A673 (cell line): ENCODE results near the gene ZNF296. TPM values are rescaled to one million over a fixed set of nuclear protein-coding genes. Genes with fewer than 3 reads are reported as not detected.

Experiments
- Bru-seq: library from RNA; stranded (reverse); fragments of 400-500 nt; gene quantifications from one replicate; lab custom pipeline; 2021; lab: Mats Ljungman, UMichigan
- BruChase-seq, 2 experiments: library from RNA; stranded (reverse); fragments of 400-500 nt; gene quantifications; one replicate each; lab custom pipeline; 2021; lab: Mats Ljungman, UMichigan
- BruUV-seq: library from RNA; stranded (reverse); fragments of 400-500 nt; replicated peaks from 2 replicates; lab custom pipeline; 2021; lab: Mats Ljungman, UMichigan
- CTCF ChIA-PET: fragments of 300-600 bp; sonication (Branson Sonifier 250); formaldehyde crosslinking; loops from one replicate; lab custom pipeline; 2022; ENCODE audit warnings: antibody characterized with exemption; lab: Charles Lee
- POLR2A ChIA-PET: fragments of 300-600 bp; sonication (Branson Sonifier 250); formaldehyde crosslinking; loops from one replicate; lab custom pipeline; 2022; ENCODE audit warnings: antibody characterized with exemption; ENCODE audit not compliant: low non-redundant PET; lab: Charles Lee
- DNase-seq: peaks from one replicate; pipeline ENCODE4 v3.0.0-alpha.2; 2015; ENCODE audit warnings: low spot score
- H3K27ac ChIP-seq: fragments of 200-600 bp; sonication (generic); 2 replicates; pipeline ENCODE4 v1.5.1; 2016; ENCODE audit warnings: mixed run types, low read depth, mild to moderate bottlenecking, mixed read lengths, antibody characterized with exemption, low read length; ENCODE audit not compliant: poor library complexity, severe bottlenecking
- H3K27me3 ChIP-seq: fragments of 200-600 bp; sonication (generic); replicated peaks from 2 replicates; pipeline ENCODE4 v1.6.1; 2017; ENCODE audit warnings: mixed run types, low read depth, mild to moderate bottlenecking, mixed read lengths, antibody characterized with exemption, low read length; ENCODE audit not compliant: insufficient read depth, poor library complexity
- H3K36me3 ChIP-seq: fragments of 200-600 bp; sonication (generic); 2 replicates; pipeline ENCODE4 v1.6.1; 2016; ENCODE audit warnings: mixed run types, mild to moderate bottlenecking, mixed read lengths, antibody characterized with exemption, low read length; ENCODE audit not compliant: insufficient read depth, poor library complexity, severe bottlenecking
- H3K4me1 ChIP-seq: fragments of 200-600 bp; sonication (generic); 2 replicates; pipeline ENCODE4 v1.6.1; 2017; ENCODE audit warnings: mixed run types, mild to moderate bottlenecking, mixed read lengths, antibody characterized with exemption, low read length; ENCODE audit not compliant: insufficient read depth, poor library complexity, severe bottlenecking
- H3K4me3 ChIP-seq: fragments of 200-600 bp; sonication (generic); 2 replicates; pipeline ENCODE4 v1.5.1; 2016; ENCODE audit warnings: low read depth, mixed run types, mild to moderate bottlenecking, mixed read lengths, low read length; ENCODE audit not compliant: poor library complexity, severe bottlenecking
- H3K9me3 ChIP-seq: fragments of 200-600 bp; sonication (generic); 2 replicates; pipeline ENCODE4 v1.6.1; 2016; ENCODE audit warnings: mixed run types, low read depth, mild to moderate bottlenecking, mixed read lengths, antibody characterized with exemption, low read length; ENCODE audit not compliant: poor library complexity, severe bottlenecking
- EZH2 ChIP-seq: fragments of 200-600 bp; sonication (generic); IDR thresholded peaks from 2 replicates; pipeline ENCODE4 v1.6.1; 2017; ENCODE audit warnings: borderline replicate concordance, low read depth, mild to moderate bottlenecking, mixed read lengths, antibody characterized with exemption, low read length; ENCODE audit not compliant: poor library complexity, severe bottlenecking
- intact Hi-C: fragments of 100-400 bp; cut with micrococcal nuclease; formaldehyde crosslinking; loops from one replicate; pipeline ENCODE4 v1.10.0; 2022; ENCODE audit not compliant: unreplicated experiment
- long read RNA-seq: library from polyadenylated mRNA; stranded (forward); transcript quantifications from one replicate; pipeline ENCODE4 v2.0.0, GENCODE V29; 2022
- total RNA-seq: library from RNA; stranded (reverse); gene quantifications from 2 replicates; pipeline ENCODE4 v1.2.3, GENCODE V29; 2021
- TF ChIP-seq, protein P1 (sequence below): fragments of 300-800, 200-600 bp; sonication (generic); conservative IDR thresholded peaks from 2 replicates; pipeline ENCODE4 v1.5.1; 2017; ENCODE audit warnings: low read depth, mild to moderate bottlenecking, antibody characterized with exemption, low read length, moderate library complexity, mixed read lengths

Gene ZNF296
- total RNA-seq: 2.9 and 3.0 TPM in 2 replicates
- Bru-seq, nascent RNA: percentile 34 among the genes with signal in this experiment
- BruChase-seq, experiment 1, labeled RNA remaining after a 2-hour chase: percentile 33 among the genes with signal in this experiment
- percentile 40 among the genes with signal in this experiment for BruChase-seq, experiment 2, labeled RNA remaining after a 6-hour chase
- long read RNA-seq, transcript ZNF296-201 (3 exons, 1,744 nt): major isoform, 9 of 9 reads
- long read RNA-seq, partial matches to known transcripts: 0 of 9 reads
- long read RNA-seq, other reads (novel, unspliced or antisense): 0 of 9 reads

DNA sequence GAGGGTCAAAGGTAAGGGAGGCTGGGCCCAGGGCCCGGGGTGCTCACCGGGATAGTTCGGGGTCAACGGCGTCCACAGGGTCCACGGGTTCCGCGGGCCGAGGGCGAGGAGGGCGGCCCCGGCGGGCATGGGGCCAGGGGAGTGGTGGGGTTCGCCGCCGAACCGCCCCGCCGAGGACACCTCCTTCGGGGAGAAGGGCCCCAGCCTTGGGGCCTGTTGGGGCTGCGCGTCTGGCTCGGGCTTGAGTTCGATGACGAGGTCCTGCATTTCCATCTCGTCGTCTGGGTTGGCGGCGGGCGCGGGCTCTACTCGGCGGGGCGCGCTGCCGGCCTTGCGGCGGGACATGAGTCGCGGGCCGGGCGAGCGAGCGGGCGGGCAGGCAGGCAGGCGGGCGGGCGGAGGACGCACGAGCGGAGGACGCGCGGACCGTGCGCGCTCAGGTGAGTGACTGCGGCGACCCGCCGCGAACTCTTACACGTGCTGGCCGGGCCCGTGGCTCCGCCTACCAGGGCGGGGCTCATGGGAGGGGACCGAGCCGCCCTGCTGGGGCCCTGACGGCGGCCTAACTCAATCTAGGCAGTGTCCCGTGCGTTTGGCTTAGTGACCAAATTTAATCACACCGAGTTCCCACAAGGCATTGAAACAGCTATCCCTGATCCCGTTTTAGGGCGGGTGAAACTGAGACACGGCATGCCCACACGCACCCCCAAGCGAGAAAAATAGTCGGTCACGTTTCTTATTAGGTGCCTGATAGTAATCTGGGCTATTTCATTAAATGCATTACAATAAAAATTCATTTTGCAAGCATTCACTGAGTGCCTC, at the start of gene ZNF296:
Gene ZNF296 (minus strand): TSS at position 450 of the 822 bp plus-strand sequence. CDS start 105 bp downstream, at position 345.
- no TSS peak for BruUV-seq
- H3K27ac ChIP-seq: no peak within 1 kb of the TSS
- ChIA-PET CTCF (no interaction called here), POLR2A (no interaction called here)
- H3K4me3 ChIP-seq: peak within 1 kb of the TSS; percentile 50
- no peaks in the 10 kb centered on the region for H3K36me3 ChIP-seq
- peak; percentile 77 for DNase-seq
- intact Hi-C loops: no loop called here
- no peaks in the 10 kb centered on the region for H3K9me3 ChIP-seq
- TF ChIP-seq EZH2: no peak
- TF ChIP-seq, protein P1, sequence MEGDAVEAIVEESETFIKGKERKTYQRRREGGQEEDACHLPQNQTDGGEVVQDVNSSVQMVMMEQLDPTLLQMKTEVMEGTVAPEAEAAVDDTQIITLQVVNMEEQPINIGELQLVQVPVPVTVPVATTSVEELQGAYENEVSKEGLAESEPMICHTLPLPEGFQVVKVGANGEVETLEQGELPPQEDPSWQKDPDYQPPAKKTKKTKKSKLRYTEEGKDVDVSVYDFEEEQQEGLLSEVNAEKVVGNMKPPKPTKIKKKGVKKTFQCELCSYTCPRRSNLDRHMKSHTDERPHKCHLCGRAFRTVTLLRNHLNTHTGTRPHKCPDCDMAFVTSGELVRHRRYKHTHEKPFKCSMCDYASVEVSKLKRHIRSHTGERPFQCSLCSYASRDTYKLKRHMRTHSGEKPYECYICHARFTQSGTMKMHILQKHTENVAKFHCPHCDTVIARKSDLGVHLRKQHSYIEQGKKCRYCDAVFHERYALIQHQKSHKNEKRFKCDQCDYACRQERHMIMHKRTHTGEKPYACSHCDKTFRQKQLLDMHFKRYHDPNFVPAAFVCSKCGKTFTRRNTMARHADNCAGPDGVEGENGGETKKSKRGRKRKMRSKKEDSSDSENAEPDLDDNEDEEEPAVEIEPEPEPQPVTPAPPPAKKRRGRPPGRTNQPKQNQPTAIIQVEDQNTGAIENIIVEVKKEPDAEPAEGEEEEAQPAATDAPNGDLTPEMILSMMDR: no peak
- H3K4me1 ChIP-seq: peaks cover 11% of the 10 kb centered on the region
- H3K27me3 ChIP-seq: no peaks in the 10 kb centered on the region

DNA sequence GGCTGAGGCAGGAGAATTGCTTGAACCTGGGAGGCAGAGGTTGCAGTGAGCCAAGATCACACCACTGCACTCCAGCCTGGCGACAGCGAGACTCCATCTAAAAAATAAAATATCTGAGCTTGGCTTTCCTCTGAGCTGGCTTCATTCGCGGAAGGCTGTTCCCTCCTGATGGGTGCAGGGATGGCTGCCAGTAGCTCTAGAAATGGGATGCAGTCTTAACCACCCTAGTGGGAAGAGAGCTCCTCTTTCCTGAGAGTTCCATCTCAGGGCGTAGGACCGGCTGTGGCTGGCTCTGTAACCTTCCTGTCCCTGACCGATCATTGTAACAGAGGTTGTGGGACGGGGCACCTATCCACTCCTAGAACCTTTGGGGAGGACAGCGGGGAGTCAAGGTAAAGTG, 49.1 kb upstream of the ZNF296 start:
- H3K4me1 ChIP-seq: peaks cover 21% of the 10 kb centered on the region
- no peaks in the 10 kb centered on the region for H3K9me3 ChIP-seq
- H3K36me3 ChIP-seq: no peaks in the 10 kb centered on the region
- intact Hi-C loops: no loop called here
- BruUV-seq: no TSS peak
- no peak overlapping the region for H3K4me3 ChIP-seq
- no peak for DNase-seq
- ChIA-PET CTCF (interaction anchor here (0.7 to 1.1 kb wide), 2 partner anchors 301 to 401 kb away, joined by 4 to 6 read pairs; no protein-coding TSS in a partner anchor), POLR2A (no interaction called here)
- no peak for TF ChIP-seq EZH2
- TF ChIP-seq, protein P1: no peak
- no peaks in the 10 kb centered on the region for H3K27me3 ChIP-seq
- H3K27ac ChIP-seq: no peak overlapping the region

DNA sequence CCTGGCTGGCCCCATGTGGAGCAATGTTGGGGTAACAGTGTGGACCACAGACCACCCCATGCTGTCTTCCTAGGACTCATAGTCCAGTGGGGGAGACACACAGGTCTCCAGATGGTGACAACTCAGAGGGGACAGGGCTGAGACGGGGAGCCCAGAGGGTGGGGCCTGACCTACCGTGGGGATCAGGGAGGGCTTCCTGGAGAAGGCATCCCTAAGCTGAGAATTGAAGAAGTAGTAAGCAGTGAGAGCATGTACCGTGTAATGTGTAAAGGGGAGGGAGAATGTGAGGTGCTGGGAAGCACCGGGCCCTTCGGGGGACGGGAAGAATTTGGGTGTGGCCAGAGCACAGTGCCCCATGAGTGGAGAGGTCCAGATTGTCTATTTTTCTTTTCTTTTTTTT, 47.7 kb upstream of the ZNF296 start:
- intact Hi-C loops: no loop called here
- no peak overlapping the region for H3K4me3 ChIP-seq
- CTCF ChIA-PET: no interaction called here
- peak overlapping the region; percentile 33 for H3K27ac ChIP-seq
- TF ChIP-seq, protein P1: no peak
- TF ChIP-seq EZH2: no peak
- no peaks in the 10 kb centered on the region for H3K36me3 ChIP-seq
- no peaks in the 10 kb centered on the region for H3K27me3 ChIP-seq
- H3K9me3 ChIP-seq: no peaks in the 10 kb centered on the region
- POLR2A ChIA-PET: no interaction called here
- no TSS peak for BruUV-seq
- no peak for DNase-seq
- H3K4me1 ChIP-seq: peaks cover 19% of the 10 kb centered on the region
